OCI-LY1 (cell line): ENCODE data around the gene DOLPP1.

Source experiments
- H2AFZ ChIP-seq: fragments of 200-600 bp; sonication (generic), shearing (Covaris generic); 2 replicates; pipeline ENCODE4 v1.6.0; 2014; ENCODE audit warnings: antibody characterized with exemption, mild to moderate bottlenecking, low read length
- H3F3A ChIP-seq: fragments of 200-600 bp; sonication (generic), shearing (Covaris generic); 2 replicates; pipeline ENCODE4 v1.6.0; 2014; ENCODE audit warnings: mild to moderate bottlenecking, antibody characterized with exemption, low read length, moderate library complexity; ENCODE audit not compliant: insufficient read depth
- H3K27ac ChIP-seq: fragments of 200-600 bp; sonication (generic); 2 replicates; pipeline ENCODE4 v1.5.1; 2014; ENCODE audit warnings: low read length, mixed run types, mild to moderate bottlenecking, low read depth; ENCODE audit not compliant: poor library complexity, severe bottlenecking
- H3K27me3 ChIP-seq: fragments of 200-600 bp; sonication (generic); 2 replicates; pipeline ENCODE4 v1.6.0; 2014; ENCODE audit warnings: antibody characterized with exemption, mild to moderate bottlenecking, low read length, moderate library complexity; ENCODE audit not compliant: insufficient read depth
- H3K36me3 ChIP-seq: fragments of 200-600 bp; sonication (generic); 2 replicates; pipeline ENCODE4 v1.6.1; 2014; ENCODE audit warnings: mild to moderate bottlenecking, antibody characterized with exemption, low read length, moderate library complexity, mixed read lengths; ENCODE audit not compliant: insufficient read depth
- H3K4me1 ChIP-seq: fragments of 200-600 bp; sonication (generic); 2 replicates; pipeline ENCODE4 v1.5.1; 2014; ENCODE audit warnings: mild to moderate bottlenecking, low read length, moderate library complexity; ENCODE audit not compliant: insufficient read depth, severe bottlenecking
- H3K4me2 ChIP-seq: fragments of 200-600 bp; sonication (generic), shearing (Covaris generic); 2 replicates; pipeline ENCODE4 v1.6.1; 2014; ENCODE audit warnings: low read length
- H3K4me3 ChIP-seq: fragments of 200-600 bp; sonication (generic); 2 replicates; pipeline ENCODE4 v1.5.1; 2014; ENCODE audit warnings: low read length, low read depth, mild to moderate bottlenecking, mixed read lengths; ENCODE audit not compliant: poor library complexity, severe bottlenecking
- H3K79me2 ChIP-seq: fragments of 200-600 bp; shearing (Covaris generic); 2 replicates; pipeline ENCODE4 v1.6.1; 2016; ENCODE audit warnings: mixed run types, low read length, mixed read lengths; ENCODE audit not compliant: insufficient read depth
- H3K9ac ChIP-seq: fragments of 200-600 bp; sonication (generic), shearing (Covaris generic); 2 replicates; pipeline ENCODE4 v1.6.1; 2014; ENCODE audit warnings: mild to moderate bottlenecking, low read length, mixed read lengths
- H3K9me2 ChIP-seq: fragments of 200-600 bp; sonication (generic), shearing (Covaris generic); 2 replicates; pipeline ENCODE4 v1.6.1; 2014; ENCODE audit warnings: low read depth, mild to moderate bottlenecking, low read length, mixed read lengths
- H3K9me3 ChIP-seq: fragments of 200-600 bp; shearing (Covaris generic); 2 replicates; pipeline ENCODE4 v1.6.1; 2014; ENCODE audit warnings: low read length, mixed read lengths
- H4K20me1 ChIP-seq: fragments of 200-600 bp; sonication (generic), shearing (Covaris generic); 2 replicates; pipeline ENCODE4 v1.6.0; 2016; ENCODE audit warnings: mild to moderate bottlenecking, low read length; ENCODE audit not compliant: insufficient read depth
- EZH2 ChIP-seq: fragments of 200-600 bp; sonication (generic), shearing (Covaris generic); IDR thresholded peaks from 2 replicates; pipeline ENCODE4 v1.8.0; 2017; ENCODE audit warnings: borderline replicate concordance, mixed run types, mild to moderate bottlenecking, antibody characterized with exemption, low read length, moderate library complexity, mixed read lengths
- TF ChIP-seq, protein P1 (sequence below): fragments of 200-600 bp; sonication (generic), shearing (Covaris generic); IDR thresholded peaks from 2 replicates; pipeline ENCODE4 v1.5.1; 2017; ENCODE audit warnings: mild to moderate bottlenecking, antibody characterized with exemption, low read length, moderate library complexity, mixed read lengths

Gene DOLPP1

DNA sequence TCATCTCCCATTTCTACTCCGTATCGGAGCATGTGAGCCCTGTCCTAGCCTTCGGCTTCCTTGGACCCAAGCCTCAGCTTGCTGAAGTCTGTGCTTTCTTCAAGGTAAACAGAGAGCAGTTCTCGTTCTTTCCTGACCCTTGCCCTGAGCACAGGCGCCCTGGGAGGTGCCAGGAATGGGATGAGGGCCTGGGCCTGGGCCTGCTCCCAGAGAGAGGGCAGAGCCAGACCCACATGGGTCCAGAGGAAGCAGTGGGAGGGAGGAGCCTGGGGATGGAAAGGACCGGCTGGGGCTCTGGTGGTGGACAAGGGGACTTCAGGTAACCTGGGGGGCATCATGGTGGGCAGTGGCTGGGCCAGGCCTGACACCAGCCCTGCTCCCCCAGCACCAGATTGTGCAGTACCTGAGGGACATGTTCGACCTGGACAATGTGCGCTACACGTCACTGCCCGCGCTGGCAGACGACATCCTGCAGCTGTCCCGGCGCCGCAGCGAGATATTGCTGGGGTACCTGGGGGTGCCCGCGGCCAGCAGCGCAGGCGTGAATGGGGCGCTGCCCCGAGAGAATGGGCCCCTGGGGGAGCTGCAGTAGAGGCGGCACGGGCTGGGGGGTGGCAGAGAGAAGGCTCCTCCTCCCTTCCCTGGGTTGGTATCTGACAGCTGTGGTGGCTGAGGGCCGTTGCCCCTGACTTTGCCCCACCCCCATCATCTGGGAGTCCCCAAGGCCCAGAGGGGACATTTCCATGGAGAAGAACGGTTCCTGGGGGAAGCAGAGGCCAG, 10.9 kb upstream of the DOLPP1 start:
- Histone ChIP-seq H3K4me1 (peaks cover 16% of the 10 kb centered on the region), H3K4me2 (no peak overlapping the region), H3K27ac (peak overlapping the region; percentile 69), H3K9ac (no peak overlapping the region; the same call in 1 of the 2 replicates), H3F3A (no peaks in the 10 kb centered on the region), H4K20me1 (no peaks in the 10 kb centered on the region), H3K9me3 (no peaks in the 10 kb centered on the region), H3K27me3 (no peaks in the 10 kb centered on the region), H3K36me3 (peaks cover 41% of the 10 kb centered on the region; the same call in 1 of the 2 replicates), H3K9me2 (no peaks in the 10 kb centered on the region), H2AFZ (no peak overlapping the region), H3K4me3 (no peak overlapping the region), H3K79me2 (no peaks in the 10 kb centered on the region)
- TF ChIP-seq EZH2 = no peak
- TF ChIP-seq, protein P1, sequence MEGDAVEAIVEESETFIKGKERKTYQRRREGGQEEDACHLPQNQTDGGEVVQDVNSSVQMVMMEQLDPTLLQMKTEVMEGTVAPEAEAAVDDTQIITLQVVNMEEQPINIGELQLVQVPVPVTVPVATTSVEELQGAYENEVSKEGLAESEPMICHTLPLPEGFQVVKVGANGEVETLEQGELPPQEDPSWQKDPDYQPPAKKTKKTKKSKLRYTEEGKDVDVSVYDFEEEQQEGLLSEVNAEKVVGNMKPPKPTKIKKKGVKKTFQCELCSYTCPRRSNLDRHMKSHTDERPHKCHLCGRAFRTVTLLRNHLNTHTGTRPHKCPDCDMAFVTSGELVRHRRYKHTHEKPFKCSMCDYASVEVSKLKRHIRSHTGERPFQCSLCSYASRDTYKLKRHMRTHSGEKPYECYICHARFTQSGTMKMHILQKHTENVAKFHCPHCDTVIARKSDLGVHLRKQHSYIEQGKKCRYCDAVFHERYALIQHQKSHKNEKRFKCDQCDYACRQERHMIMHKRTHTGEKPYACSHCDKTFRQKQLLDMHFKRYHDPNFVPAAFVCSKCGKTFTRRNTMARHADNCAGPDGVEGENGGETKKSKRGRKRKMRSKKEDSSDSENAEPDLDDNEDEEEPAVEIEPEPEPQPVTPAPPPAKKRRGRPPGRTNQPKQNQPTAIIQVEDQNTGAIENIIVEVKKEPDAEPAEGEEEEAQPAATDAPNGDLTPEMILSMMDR = no peak

DNA sequence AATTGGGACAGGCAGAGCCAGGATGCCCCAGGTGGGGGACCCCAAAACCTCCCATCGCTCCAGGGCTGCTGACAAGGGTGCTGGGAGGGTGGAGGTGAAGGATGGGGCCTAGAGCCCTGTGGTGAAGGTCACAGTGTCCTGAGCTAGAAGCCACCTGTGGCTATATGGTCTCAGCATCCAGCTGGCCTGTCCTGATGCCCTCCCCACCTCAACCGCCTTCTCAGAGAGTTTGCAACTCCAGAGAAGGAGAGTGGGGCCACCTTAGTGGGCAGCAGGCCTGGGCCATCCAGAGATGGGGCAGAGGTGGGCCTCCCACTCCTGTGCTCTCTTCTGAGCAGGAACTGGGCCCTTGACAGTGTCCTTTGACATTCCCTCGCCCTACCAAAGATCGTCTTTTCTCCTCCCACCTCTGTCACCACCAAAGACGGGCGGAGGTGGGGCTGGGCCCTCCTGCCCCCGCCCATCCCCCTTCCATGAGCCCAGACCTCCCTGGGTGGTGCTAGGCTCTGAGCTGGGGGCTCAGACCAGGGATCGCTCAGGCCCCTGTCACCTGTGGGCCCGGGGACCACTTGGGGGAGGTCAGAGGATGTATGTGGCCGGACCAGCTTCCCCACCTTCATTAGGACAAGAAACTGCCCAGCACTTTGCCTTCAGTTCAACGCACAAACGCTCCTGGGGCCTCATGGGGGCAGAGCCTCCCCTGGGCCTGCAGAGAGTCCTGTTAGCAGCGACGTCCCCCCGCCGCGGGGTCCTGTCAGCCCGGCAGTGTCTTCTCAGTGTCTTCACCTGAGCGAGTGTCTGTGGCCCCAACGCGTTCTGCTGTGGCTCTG, 10.0 kb upstream of the DOLPP1 start:
- Histone ChIP-seq H2AFZ (no peak overlapping the region), H3K9ac (no peak overlapping the region), H3K4me3 (no peak overlapping the region), H3K4me2 (no peak overlapping the region), H3K27me3 (no peaks in the 10 kb centered on the region), H3K9me2 (no peaks in the 10 kb centered on the region), H3F3A (no peaks in the 10 kb centered on the region), H4K20me1 (no peaks in the 10 kb centered on the region), H3K4me1 (peaks cover 16% of the 10 kb centered on the region), H3K9me3 (no peaks in the 10 kb centered on the region), H3K27ac (no peak overlapping the region), H3K79me2 (no peaks in the 10 kb centered on the region), H3K36me3 (peaks cover 33% of the 10 kb centered on the region; the same call in 1 of the 2 replicates)
- TF ChIP-seq, protein P1 = no peak
- no peak for TF ChIP-seq EZH2

DNA sequence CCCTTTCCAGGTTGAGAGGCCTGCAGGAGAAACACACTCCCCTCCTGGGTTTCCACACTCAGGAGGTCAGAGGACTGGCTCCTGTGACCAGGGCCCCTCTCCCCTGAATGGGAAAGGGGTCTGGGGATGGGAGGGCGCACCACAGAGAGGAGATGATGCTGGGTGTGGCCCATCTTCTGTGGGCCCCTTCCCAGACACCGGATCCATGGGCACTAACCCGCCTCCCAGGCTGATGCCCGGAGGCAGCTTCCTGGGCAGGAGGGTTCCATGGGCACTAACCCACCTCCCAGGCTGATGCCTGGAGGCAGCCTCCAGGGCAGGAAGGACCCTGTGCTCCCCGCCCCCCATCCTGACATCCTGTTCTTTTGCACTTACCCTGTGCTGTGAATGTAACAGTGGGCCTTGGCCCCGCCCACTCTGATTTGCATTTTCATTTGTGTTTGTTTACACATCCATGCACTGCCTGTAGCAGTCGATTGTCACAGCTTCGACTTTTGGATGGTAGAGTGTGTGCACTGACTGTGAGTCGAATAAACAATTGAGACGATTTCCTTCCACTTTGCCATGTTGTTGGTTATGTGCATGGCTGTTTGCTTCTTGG, 9.3 kb upstream of the DOLPP1 start:
- H3K4me1 ChIP-seq = peaks cover 16% of the 10 kb centered on the region
- TF ChIP-seq, protein P1 = no peak
- no peak for TF ChIP-seq EZH2
- H3K79me2 ChIP-seq = no peaks in the 10 kb centered on the region
- no peak overlapping the region for H2AFZ ChIP-seq
- H3K9me2 ChIP-seq = no peaks in the 10 kb centered on the region
- peaks cover 31% of the 10 kb centered on the region; the same call in 1 of the 2 replicates for H3K36me3 ChIP-seq
- no peak overlapping the region for H3K4me2 ChIP-seq
- no peak overlapping the region for H3K9ac ChIP-seq
- H3K27me3 ChIP-seq = no peaks in the 10 kb centered on the region
- H4K20me1 ChIP-seq = no peaks in the 10 kb centered on the region
- no peaks in the 10 kb centered on the region for H3K9me3 ChIP-seq
- H3K27ac ChIP-seq = no peak overlapping the region
- H3F3A ChIP-seq = no peaks in the 10 kb centered on the region
- H3K4me3 ChIP-seq = no peak overlapping the region
